Sigmoid colon (tissue), 7 donors: ENCODE data around the gene MAP3K15. TPM values are rescaled to one million over a fixed set of nuclear protein-coding genes. Genes with fewer than 3 reads are reported as not detected.
"Not testable (repeated sequence)": the region's sequence is repeated elsewhere in the genome, so short reads cannot be mapped to it uniquely, and the experiment has no call there.

Experiments used
- DNase-seq: peaks from one replicate; pipeline ENCODE4 v3.0.0-alpha.2; 2019
- H3K27ac ChIP-seq, 4 donors: fragments of 200-600 bp; sonication (generic); one replicate each; pipeline ENCODE4 v1.5.1; 2016 to 2019; ENCODE audit warnings: mild to moderate bottlenecking in 1 of 4
- H3K27me3 ChIP-seq, 3 donors: fragments of 200-600 bp; sonication (generic); one replicate each; pipeline ENCODE4 v1.5.1; 2019; ENCODE audit warnings: mild to moderate bottlenecking in 1 of 3
- H3K36me3 ChIP-seq, 4 donors: fragments of 200-600 bp; sonication (generic); one replicate each; pipeline ENCODE4 v1.5.1; 2016 to 2019
- H3K4me1 ChIP-seq, 4 donors: fragments of 200-600 bp; sonication (generic); one replicate each; pipeline ENCODE4 v1.5.1; 2017 to 2019
- H3K4me3 ChIP-seq, 4 donors: fragments of 200-600 bp; sonication (generic); one replicate each; pipeline ENCODE4 v1.5.1; 2017 to 2019; ENCODE audit warnings: mild to moderate bottlenecking in 2 of 4, moderate library complexity in 1 of 4
- H3K9me3 ChIP-seq, 4 donors: fragments of 200-600 bp in 3 of 4; sonication (generic) in 3 of 4; one replicate each; pipeline versions ENCODE4 v1.5.1 to v1.6.1; 2013 to 2019
- CTCF ChIP-seq, 4 experiments: fragments of 450-650 bp in 3 of 4; fragments of 200-600 bp in 1 of 4; IDR thresholded peaks; one replicate each; pipeline ENCODE4 v1.5.1; 2016 to 2019; ENCODE audit warnings: antibody characterized with exemption in 4 of 4, mild to moderate bottlenecking in 3 of 4, moderate library complexity in 2 of 4
- EP300 ChIP-seq, 4 donors: sonication (generic); formaldehyde crosslinking; IDR thresholded peaks; one replicate each; pipeline ENCODE4 v1.6.1; 2017; ENCODE audit warnings: antibody characterized with exemption in 4 of 4
- POLR2A ChIP-seq, 2 donors: fragments of 450-650 bp; IDR thresholded peaks; one replicate each; pipeline ENCODE4 v1.6.1; 2016; ENCODE audit warnings: antibody characterized with exemption in 2 of 2, mild to moderate bottlenecking in 2 of 2, moderate library complexity in 2 of 2
- POLR2AphosphoS5 ChIP-seq, 4 donors: sonication (generic); formaldehyde crosslinking; IDR thresholded peaks; one replicate each; pipeline ENCODE4 v1.6.1; 2017; ENCODE audit warnings: antibody characterized with exemption in 4 of 4
- WGBS, 2 donors: extraction: QIAGEN DNeasy Blood & Tissue Kit; methylation state at CpG; one replicate each; pipeline ENCODE4 v1.1.7; 2013; 5-methylcytosine and 5-hydroxymethylcytosine counted together
- intact Hi-C: fragments of 100-400 bp; cut with DNase I; formaldehyde crosslinking; loops from one replicate; pipeline ENCODE4 v1.15.1; 2023
- polyA plus RNA-seq, 3 donors: library from polyadenylated mRNA; stranded (reverse); fragments of 200-250 nt; gene quantifications; one replicate each; pipeline ENCODE4 v1.2.3, GENCODE V29; 2013
- total RNA-seq, 4 donors: library from RNA; depleted of rRNA; stranded (reverse); fragments of >200 nt; gene quantifications; one replicate each; pipeline ENCODE4 v1.1.0, GENCODE V29; 2016
- donor health status: healthy with polysubstance abuse.
- donor health status: Bipolar disorder and iron deficiency.
- donor health status: healthy.

Gene MAP3K15
- total and polyA plus RNA-seq, 7 donors: 0.14 to 0.69 (median 0.15) TPM; not detected in 4

GRCh38 chrX:19512961-19513360, 2.3 kb downstream of the MAP3K15 start:
- intact Hi-C loops: loop anchor here (10.0 kb wide), 1 partner anchor 138 kb away; no protein-coding TSS in a partner anchor
- DNase-seq: no peak
- WGBS, 2 donors: 35 to 46% methylated on average over 9 of the region's 9 CpGs
- Histone ChIP-seq H3K27me3 (peaks cover 0 to 27% (median 0%) of the 10 kb centered on the region in 3 donors), H3K27ac (no peak overlapping the region), H3K4me3 (no peak overlapping the region), H3K9me3 (no peaks in the 10 kb centered on the region), H3K4me1 (peaks cover 0 to 6% (median 0%) of the 10 kb centered on the region in 4 donors), H3K36me3 (no peaks in the 10 kb centered on the region)
- TF ChIP-seq CTCF (IDR thresholded peaks at IDR 0.05) (no peak), POLR2A (IDR thresholded peaks at IDR 0.05) (no peak), EP300 (IDR thresholded peaks at IDR 0.05) (no peak), POLR2AphosphoS5 (IDR thresholded peaks at IDR 0.05) (no peak)

- no peak overlapping the region for H3K27ac ChIP-seq
- H3K9me3 ChIP-seq: no peaks in the 10 kb centered on the region
- WGBS, 2 donors: 87% methylated on average over 8 of the region's 8 CpGs
- H3K36me3 ChIP-seq: no peaks in the 10 kb centered on the region
- H3K4me3 ChIP-seq: no peak overlapping the region
- intact Hi-C loops: loop anchor here (10.0 kb wide), 1 partner anchor 138 kb away; no protein-coding TSS in a partner anchor
- DNase-seq: no peak
- H3K4me1 ChIP-seq: peaks cover 0 to 6% (median 0%) of the 10 kb centered on the region in 4 donors
- H3K27me3 ChIP-seq: peaks cover 0 to 22% (median 0%) of the 10 kb centered on the region in 3 donors
- TF ChIP-seq CTCF (IDR thresholded peaks at IDR 0.05) (no peak), POLR2AphosphoS5 (IDR thresholded peaks at IDR 0.05) (no peak), POLR2A (IDR thresholded peaks at IDR 0.05) (no peak), EP300 (IDR thresholded peaks at IDR 0.05) (no peak)
These were observed 2.9 kb downstream of the MAP3K15 start for GRCh38 chrX:19512359-19512758.

- H3K4me1 ChIP-seq, H3K4me3 ChIP-seq, H3K27ac ChIP-seq, DNase-seq, H3K9me3 ChIP-seq, H3K36me3 ChIP-seq: not testable (repeated sequence)
- intact Hi-C loops: loop anchor here (10.0 kb wide), 1 partner anchor 137 kb away; no protein-coding TSS in a partner anchor
- peaks cover 0 to 16% (median 0%) of the 10 kb centered on the region in 3 donors for H3K27me3 ChIP-seq
These were observed 3.5 kb downstream of the MAP3K15 start for GRCh38 chrX:19511796-19512195.

- intact Hi-C loops: no loop called here
- Histone ChIP-seq H3K4me1 (no peaks in the 10 kb centered on the region), H3K27ac (no peak overlapping the region), H3K36me3 (no peaks in the 10 kb centered on the region), H3K4me3 (no peak overlapping the region), H3K9me3 (no peaks in the 10 kb centered on the region), H3K27me3 (no peaks in the 10 kb centered on the region)
- no peak for DNase-seq
- TF ChIP-seq POLR2A (IDR thresholded peaks at IDR 0.05) (no peak), EP300 (IDR thresholded peaks at IDR 0.05) (no peak), POLR2AphosphoS5 (IDR thresholded peaks at IDR 0.05) (no peak), CTCF (IDR thresholded peaks at IDR 0.05) (no peak)
- WGBS, 2 donors: 80 to 83% methylated on average over 7 of the region's 7 CpGs
These were observed 18.6 kb downstream of the MAP3K15 start for GRCh38 chrX:19496711-19497110.

GRCh38 chrX:19487520-19488200, 27.6 kb downstream of the MAP3K15 start:
- no peaks in the 10 kb centered on the region for H3K4me1 ChIP-seq
- H3K27ac ChIP-seq: no peak overlapping the region
- H3K36me3 ChIP-seq: no peaks in the 10 kb centered on the region
- no peaks in the 10 kb centered on the region for H3K27me3 ChIP-seq
- H3K4me3 ChIP-seq: no peak overlapping the region
- no peak for DNase-seq
- WGBS, 2 donors: 13 to 42% methylated on average over 3 of the region's 3 CpGs
- TF ChIP-seq POLR2A (IDR thresholded peaks at IDR 0.05): no peak
- TF ChIP-seq POLR2AphosphoS5 (IDR thresholded peaks at IDR 0.05): no peak
- intact Hi-C loops: no loop called here
- H3K9me3 ChIP-seq: no peaks in the 10 kb centered on the region

- Histone ChIP-seq H3K36me3 (no peaks in the 10 kb centered on the region), H3K9me3 (no peaks in the 10 kb centered on the region), H3K4me3 (no peak overlapping the region), H3K4me1 (no peaks in the 10 kb centered on the region), H3K27ac (no peak overlapping the region), H3K27me3 (no peaks in the 10 kb centered on the region)
- no peak for TF ChIP-seq POLR2A (IDR thresholded peaks at IDR 0.05)
- TF ChIP-seq CTCF (IDR thresholded peaks at IDR 0.05): no peak
- no peak for TF ChIP-seq POLR2AphosphoS5 (IDR thresholded peaks at IDR 0.05)
- TF ChIP-seq EP300 (IDR thresholded peaks at IDR 0.05): no peak
- DNase-seq: no peak
- intact Hi-C loops: no loop called here
- WGBS, 2 donors: 28 to 73% methylated on average over 1 of the region's 1 CpG
These were observed 35.9 kb downstream of the MAP3K15 start for GRCh38 chrX:19479458-19479857.

- H3K36me3 ChIP-seq, intact Hi-C loops, H3K27ac ChIP-seq, DNase-seq, H3K9me3 ChIP-seq, H3K27me3 ChIP-seq, H3K4me3 ChIP-seq, H3K4me1 ChIP-seq: not testable (repeated sequence)
- WGBS, 2 donors: 91 to 98% methylated on average over 1 of the region's 2 CpGs
These were observed 46.9 kb downstream of the MAP3K15 start for GRCh38 chrX:19468383-19468782.
